Regular cardiac myocyte (primary cell): ENCODE measurements around the gene RTP3. TPM values are rescaled to one million over a fixed set of nuclear protein-coding genes. Genes with fewer than 3 reads are reported as not detected.

Experiments used
- total RNA-seq: library from RNA; depleted of rRNA; stranded (reverse); fragments of >200 nt; gene quantifications from 2 replicates; pipeline ENCODE4 v1.2.3, GENCODE V29; 2014

RTP3 gene
- not detected in 2 replicates for total RNA-seq

GRCh38 chr3:46497556-46498265 lies at the start of gene RTP3:
TSS of gene RTP3 (plus strand) at chr3:46497976. CDS start at chr3:46498063, 87 bp downstream.

DNA sequence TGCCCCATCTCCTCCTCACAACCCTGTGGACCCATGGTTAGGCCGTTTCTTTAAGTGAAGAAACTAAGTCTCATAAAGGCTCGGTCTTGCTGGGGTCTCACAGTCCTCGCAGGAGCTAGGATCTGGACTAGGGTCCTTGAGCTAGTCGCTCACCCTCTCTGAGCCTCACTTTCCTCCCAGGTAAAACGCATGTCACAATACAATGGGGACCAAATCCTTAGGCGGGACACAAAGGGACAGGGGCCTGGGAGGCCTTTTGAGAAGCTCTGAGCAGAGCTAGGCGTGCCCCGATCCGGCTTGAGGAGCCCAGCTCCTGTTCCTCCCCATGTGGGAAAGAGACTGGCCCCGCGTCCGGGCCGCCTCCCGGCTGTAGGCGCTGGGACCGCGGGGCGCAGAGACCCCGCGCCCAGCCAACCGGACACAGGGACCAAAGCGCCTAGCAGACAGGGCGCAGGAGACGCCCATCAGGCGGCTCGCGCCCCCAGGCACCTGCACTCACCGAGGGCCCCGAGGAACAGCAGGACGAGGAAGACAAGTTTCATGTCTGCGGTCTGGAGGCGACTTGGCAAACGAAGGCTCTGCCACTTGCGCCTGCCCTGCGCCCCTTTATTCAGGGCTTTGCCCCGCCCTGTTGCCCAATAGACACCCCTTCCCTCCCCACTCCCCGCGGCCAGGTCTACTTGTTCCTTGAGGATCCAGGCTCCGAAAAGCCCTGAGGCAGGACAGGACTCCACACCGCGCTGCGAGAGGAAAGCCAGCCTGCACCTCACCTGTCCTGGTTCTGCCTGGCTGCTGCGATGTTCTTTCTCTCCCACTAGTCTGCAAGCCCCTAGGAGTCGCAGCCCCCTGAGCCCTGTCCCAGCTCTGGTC lies 33.2 kb upstream of the RTP3 start, which contains the start of gene LTF:
Gene LTF (minus strand): TSS at position 580 of the 870 bp plus-strand sequence. CDS start 38 bp downstream, at position 542.

Other genes with a start within 250 kb of the RTP3 start
- gene CCR2, start 143.9 kb upstream of the RTP3 start, total RNA-seq, result not detected in 2 replicates
- gene CCR5, start 127.0 kb upstream of the RTP3 start, total RNA-seq, result not detected in 2 replicates
- 0.19 and 0.28 TPM in 2 replicates for gene CCRL2, start 90.7 kb upstream of the RTP3 start, total RNA-seq
- gene LTF, start 33.1 kb upstream of the RTP3 start, total RNA-seq, result 0.38 and 2.0 TPM in 2 replicates
- gene LRRC2, start 68.3 kb downstream of the RTP3 start, total RNA-seq, result 3.6 and 5.4 TPM in 2 replicates
- not detected in 2 replicates for gene FAM240A, start 114.5 kb downstream of the RTP3 start, total RNA-seq
- 1.2 and 3.7 TPM in 2 replicates for gene ALS2CL, start 195.7 kb downstream of the RTP3 start, total RNA-seq
- gene TMIE, start 203.4 kb downstream of the RTP3 start, total RNA-seq, result not detected in 2 replicates
- gene PRSS50, start 219.9 kb downstream of the RTP3 start, total RNA-seq, result not detected in 2 replicates